ENCODE results near the gene ZNF282.

- TF ChIP-seq POLR2A (IDR thresholded peaks at IDR 0.05; ENCODE audit: low read length) (no peak), GATA1 (IDR thresholded peaks at IDR 0.05; ENCODE audit: low read depth, low read length) (no peak)
Observed at GRCh38 chr7:149240637-149241036, 45.3 kb downstream of the ZNF282 start.
